GM12864 (cell line): Measurements from ENCODE around the gene ADCY1.
"Not testable (repeated sequence)": the region's sequence is repeated elsewhere in the genome, so short reads cannot be mapped to it uniquely, and the experiment has no call there.

Experiments used
- DNase-seq: peaks from one replicate; pipeline ENCODE4 v3.0.0-alpha.2; 2011; ENCODE audit warnings: low read depth
- H3K4me3 ChIP-seq: 2 replicates; pipeline ENCODE4 v1.5.1; 2011; ENCODE audit warnings: mild to moderate bottlenecking, low read depth, low read length, control low read depth
- CTCF ChIP-seq: IDR thresholded peaks from 2 replicates; pipeline ENCODE4 v1.5.1; 2011; ENCODE audit warnings: low read depth, mild to moderate bottlenecking, moderate library complexity, low read length, control low read depth, inconsistent platforms; ENCODE audit errors: missing control alignments

ADCY1 gene

GRCh38 chr7:45573661-45574415 lies at the start of gene ADCY1:
ADCY1 (plus strand) TSS chr7:45574368; CDS start chr7:45574544, 176 bp downstream.
- H3K4me3 ChIP-seq, result peak within 1 kb of the TSS; percentile 70
- DNase-seq, result no peak
- no peak for TF ChIP-seq CTCF

- TF ChIP-seq CTCF, result no peak
- DNase-seq, result no peak
- H3K4me3 ChIP-seq, result no peak overlapping the region
Observed at GRCh38 chr7:45524445-45524844, 49.7 kb upstream of the ADCY1 start.

- DNase-seq, result no peak
- TF ChIP-seq CTCF, result no peak
- H3K4me3 ChIP-seq, result no peak overlapping the region
Observed at GRCh38 chr7:45525057-45525456, 49.1 kb upstream of the ADCY1 start.

GRCh38 chr7:45543473-45543872 lies 30.7 kb upstream of the ADCY1 start:
- no peak for DNase-seq
- H3K4me3 ChIP-seq, result no peak overlapping the region
- no peak for TF ChIP-seq CTCF

- DNase-seq, H3K4me3 ChIP-seq: not testable (repeated sequence)
Observed at GRCh38 chr7:45545105-45545710, 29.0 kb upstream of the ADCY1 start.

GRCh38 chr7:45548917-45549316 lies 25.3 kb upstream of the ADCY1 start:
- DNase-seq, H3K4me3 ChIP-seq: not testable (repeated sequence)

- H3K4me3 ChIP-seq, result no peak overlapping the region
- no peak for TF ChIP-seq CTCF
- no peak for DNase-seq
Observed at GRCh38 chr7:45563401-45563800, 10.8 kb upstream of the ADCY1 start.

- TF ChIP-seq CTCF, result no peak
- no peak for DNase-seq
Observed at GRCh38 chr7:45563941-45564461, 10.2 kb upstream of the ADCY1 start.

More at GRCh38 chr7:45563941-45564461, 10.2 kb upstream of the ADCY1 start:
- H3K4me3 ChIP-seq, result no peak overlapping the region
